NT2/D1 (cell line): ENCODE results near the gene HPS3.

ENCODE experiments used
- SUZ12 ChIP-seq: IDR thresholded peaks from 2 replicates; pipeline ENCODE4 v1.6.1; 2011; ENCODE audit not compliant: insufficient read length, insufficient read depth; ENCODE audit errors: extremely low read depth
- YY1 ChIP-seq: IDR thresholded peaks from 2 replicates; pipeline ENCODE4 v1.6.1; 2011; ENCODE audit not compliant: insufficient read length, insufficient read depth
- ZNF274 ChIP-seq: IDR thresholded peaks from 2 replicates; pipeline ENCODE4 v1.6.1; 2011; ENCODE audit warnings: mild to moderate bottlenecking, low read depth, low read length

DNA sequence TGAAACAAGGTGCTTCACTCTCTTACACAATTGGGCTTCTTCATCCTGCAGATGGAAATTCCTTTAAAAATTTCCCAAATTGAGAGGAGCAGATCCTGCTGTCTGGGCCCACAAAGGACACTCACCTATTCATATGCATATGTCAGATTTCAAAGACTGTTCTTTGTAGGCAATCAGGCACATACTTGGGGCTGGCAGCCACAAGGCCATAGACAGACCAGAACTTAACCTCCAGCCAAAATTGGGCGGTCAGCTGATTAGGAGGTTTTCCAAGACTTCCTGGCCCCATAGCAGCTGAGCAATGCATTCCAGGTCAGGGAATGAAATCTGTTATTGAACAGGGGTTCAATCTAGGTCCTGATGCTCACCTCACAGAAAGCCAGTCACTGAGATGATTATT is 15.0 kb upstream of the HPS3 start:
- TF ChIP-seq YY1 (no peak), ZNF274 (no peak), SUZ12 (no peak)
